GM19463 (cell line): ENCODE data around the gene CDK5.

Experiments
- ATAC-seq: cut with Tn5 transposase; IDR thresholded peaks from one replicate; pipeline ENCODE4 v1.9.1; 2021; ENCODE audit warnings: mild to moderate bottlenecking, moderate library complexity; ENCODE audit not compliant: unreplicated experiment

CDK5 gene

DNA sequence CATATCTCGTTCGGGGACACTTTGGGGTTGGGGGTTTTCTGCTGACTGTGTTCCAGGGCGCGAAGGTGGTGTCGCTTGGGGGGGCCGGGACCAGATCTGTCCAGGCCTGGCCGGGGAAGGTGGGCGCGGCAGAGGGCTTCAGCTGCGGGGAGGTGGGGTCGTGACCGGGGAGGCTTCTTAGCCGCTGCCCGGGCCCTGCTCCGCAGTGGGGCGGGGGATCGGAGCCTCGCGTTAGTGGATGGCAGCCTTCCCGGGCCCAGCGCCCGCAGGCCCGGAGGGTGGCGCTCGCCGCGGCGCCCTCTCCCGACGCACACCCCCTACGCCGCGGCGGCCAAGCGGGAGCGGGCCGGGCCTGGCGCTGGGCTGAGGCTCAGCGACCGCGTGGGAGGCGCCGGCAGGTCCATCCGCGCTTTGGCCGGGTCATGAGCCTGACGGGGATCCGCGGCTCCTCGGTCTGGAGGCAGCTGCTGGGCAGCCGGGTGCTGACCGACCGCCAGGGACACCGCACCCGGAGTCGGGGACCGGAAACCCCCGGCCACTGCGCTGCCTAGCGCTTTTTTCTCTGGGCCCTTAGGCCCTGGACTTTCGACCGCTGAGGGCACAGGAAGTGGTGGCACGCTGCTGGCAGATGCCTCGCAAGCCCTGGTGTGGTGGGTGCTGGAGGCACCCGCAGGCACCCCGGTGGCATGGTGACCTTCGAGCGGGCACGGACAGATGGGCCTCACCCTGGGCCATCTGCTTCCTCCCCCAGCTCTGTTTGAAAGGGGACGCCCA lies 29.7 kb upstream of the CDK5 start:
- peak; percentile 27 for ATAC-seq

- no peak for ATAC-seq
These were observed 29.1 kb upstream of the CDK5 start for GRCh38 chr7:151086802-151087244.

- peak; percentile 41 for ATAC-seq
These were observed 28.3 kb upstream of the CDK5 start, which contains the start of gene AGAP3 for GRCh38 chr7:151085691-151086620. Gene AGAP3, plus strand, starts transcription at chr7:151086475. Its CDS starts 267 bp downstream, at chr7:151086742.

- no peak for ATAC-seq
These were observed 27.6 kb upstream of the CDK5 start for GRCh38 chr7:151085329-151085690.

GRCh38 chr7:151083824-151084160 lies 26.1 kb upstream of the CDK5 start:
- ATAC-seq = no peak

DNA sequence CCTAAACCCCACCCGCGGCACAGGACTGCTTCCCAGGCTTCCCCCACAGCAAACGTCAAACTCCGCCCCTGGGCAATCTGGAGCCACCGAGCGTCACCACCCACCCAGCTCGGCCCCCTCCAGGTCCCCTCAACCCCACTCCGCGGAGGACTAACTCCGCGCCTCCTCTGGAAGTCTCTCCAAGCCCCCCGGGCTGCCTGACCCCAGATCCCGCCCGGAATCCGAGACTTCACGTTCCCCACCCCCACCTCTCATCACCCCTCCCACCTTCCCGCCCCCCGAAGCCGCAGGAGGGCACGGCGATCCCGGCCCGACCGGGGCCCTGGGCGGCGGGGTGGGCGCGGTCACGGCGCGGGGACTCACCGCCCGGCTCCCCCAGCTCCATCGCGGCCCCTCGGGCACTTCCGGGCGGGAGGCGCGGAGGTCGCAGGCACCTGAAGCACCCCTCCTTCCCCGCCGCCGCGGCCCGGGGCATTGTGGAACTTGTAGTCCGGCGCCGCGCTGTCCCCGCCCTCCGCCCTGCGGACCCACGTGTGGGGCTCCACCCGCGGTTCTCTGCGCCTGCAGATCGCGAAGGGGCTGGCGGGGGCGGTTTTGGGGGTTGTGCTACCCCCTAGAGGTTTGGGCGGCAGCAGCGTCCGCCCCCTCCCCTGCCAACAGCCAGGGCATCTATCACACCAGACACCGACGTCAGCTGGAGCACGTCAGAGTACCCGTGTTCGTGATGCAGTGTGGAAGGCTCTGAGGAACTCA lies 25.6 kb upstream of the CDK5 start, which contains the start of gene TMUB1:
Gene TMUB1 (minus strand): TSS at position 423 of the 753 bp plus-strand sequence. CDS start 930 bp downstream, outside the sequence.
- ATAC-seq = peak; percentile 43

GRCh38 chr7:151082141-151083070 lies 24.7 kb upstream of the CDK5 start:
- ATAC-seq = no peak

GRCh38 chr7:151081170-151082101 lies 23.7 kb upstream of the CDK5 start:
- no peak for ATAC-seq

GRCh38 chr7:151080522-151081169 lies 22.9 kb upstream of the CDK5 start, which contains the start of gene FASTK:
Gene FASTK, minus strand, starts transcription at chr7:151080809. Its CDS starts 43 bp downstream, at chr7:151080766.
- peak; percentile 78 for ATAC-seq

GRCh38 chr7:151080067-151080521 lies 22.4 kb upstream of the CDK5 start:
- peak; percentile 2 for ATAC-seq

- no peak for ATAC-seq
These were observed 21.7 kb upstream of the CDK5 start for GRCh38 chr7:151079199-151079910.

GRCh38 chr7:151078233-151079040 lies 20.7 kb upstream of the CDK5 start:
- ATAC-seq = no peak

- ATAC-seq = no peak
These were observed 20.1 kb upstream of the CDK5 start for GRCh38 chr7:151077705-151078232.

DNA sequence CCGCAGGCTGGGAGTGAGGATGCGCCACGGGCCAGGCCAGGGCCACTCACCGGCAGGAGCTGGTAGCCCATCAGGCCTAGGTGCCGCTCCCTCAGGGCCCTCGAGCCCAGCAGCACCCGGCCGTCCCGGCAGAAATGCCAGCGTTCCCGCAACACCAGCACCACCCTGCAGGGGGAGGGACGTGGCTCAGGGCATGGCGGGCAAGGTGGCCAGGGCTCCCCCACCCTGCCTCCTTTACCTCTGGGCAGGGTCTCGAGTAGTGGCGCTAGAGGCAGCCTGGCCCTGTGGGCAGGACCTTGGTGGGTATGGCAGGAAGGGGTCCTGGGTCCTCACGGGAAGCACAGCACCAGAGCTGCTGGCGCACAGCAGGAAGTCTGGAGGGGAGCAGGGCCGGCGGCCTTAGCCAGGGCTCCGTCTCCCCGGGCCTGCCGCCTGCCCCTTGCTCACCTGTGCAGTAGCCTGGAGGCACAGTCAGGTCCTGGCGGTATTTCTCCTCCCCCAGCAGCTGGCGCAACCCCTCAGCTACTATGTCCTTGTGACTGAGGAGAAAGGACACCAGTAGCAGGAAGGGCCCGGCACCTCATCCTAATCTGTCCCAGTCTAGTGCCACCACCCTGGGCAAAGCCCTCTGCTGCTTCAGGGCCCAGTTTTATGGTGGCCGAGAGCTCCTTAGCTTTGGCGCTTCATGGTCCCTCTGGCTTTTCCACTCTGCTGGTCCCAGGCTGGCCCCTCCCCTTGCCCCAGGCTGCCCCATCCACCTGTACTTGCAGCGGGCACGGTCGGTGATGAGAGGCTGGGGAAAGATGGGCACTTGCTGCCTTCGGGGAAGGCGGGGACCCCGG lies 19.4 kb upstream of the CDK5 start:
- no peak for ATAC-seq

GRCh38 chr7:151075978-151076426 lies 18.3 kb upstream of the CDK5 start:
- ATAC-seq = no peak

DNA sequence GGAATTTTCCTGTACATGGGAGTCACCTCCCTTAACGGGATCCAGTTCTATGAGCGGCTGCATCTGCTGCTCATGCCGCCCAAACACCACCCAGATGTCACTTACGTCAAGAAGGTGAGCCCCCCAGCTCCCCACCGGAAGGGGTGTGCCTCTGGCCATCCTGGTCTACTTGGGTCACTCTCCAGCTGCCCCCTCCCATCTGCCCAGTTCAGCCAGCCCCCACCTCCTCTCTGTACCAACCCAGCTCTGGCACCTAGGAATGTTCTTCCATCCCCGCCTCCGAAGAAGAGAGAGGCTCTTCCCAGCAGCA lies 17.9 kb upstream of the CDK5 start:
- no peak for ATAC-seq
